Measurements from ENCODE around the gene USP12. TPM values are rescaled to one million over a fixed set of nuclear protein-coding genes. Genes with fewer than 3 reads are reported as not detected.

Gene USP12
- total and polyA plus RNA-seq, 3 donors from 2014 or later: 24.3 to 30.2 (median 26.1) TPM

DNA sequence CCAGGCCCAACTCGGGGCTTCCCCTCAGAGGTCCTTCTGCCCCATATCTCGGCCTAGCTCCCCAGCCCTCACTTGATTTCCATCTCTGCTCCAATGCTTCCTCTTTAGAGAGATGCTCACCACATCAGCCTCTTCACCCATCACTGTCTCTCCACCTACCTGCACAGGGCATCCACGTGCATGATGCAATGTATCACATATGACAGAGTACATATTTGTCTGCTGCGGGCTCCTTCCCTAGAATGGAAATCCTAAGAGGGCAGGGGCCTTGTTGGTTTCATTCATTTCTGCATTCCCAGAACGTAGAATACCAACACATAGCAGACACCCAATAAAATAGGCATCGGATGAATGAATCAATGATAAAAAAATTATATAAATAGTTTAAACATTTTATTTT lies 130.3 kb downstream of the USP12 start:
- no peak for DNase-seq
- Histone ChIP-seq H3K4me1 (no peaks in the 10 kb centered on the region), H3K36me3 (ENCODE audit: low read depth, missing control alignments) (no peaks in the 10 kb centered on the region), H3K27ac (no peak overlapping the region), H3K4me3 (no peak overlapping the region), H3K9me3 (no peaks in the 10 kb centered on the region), H3K27me3 (no peaks in the 10 kb centered on the region)
- WGBS, 2 donors: 70 to 73% methylated on average over 6 of the region's 6 CpGs
- no peak for TF ChIP-seq POLR2A (IDR thresholded peaks at IDR 0.05)
- TF ChIP-seq, protein P1, sequence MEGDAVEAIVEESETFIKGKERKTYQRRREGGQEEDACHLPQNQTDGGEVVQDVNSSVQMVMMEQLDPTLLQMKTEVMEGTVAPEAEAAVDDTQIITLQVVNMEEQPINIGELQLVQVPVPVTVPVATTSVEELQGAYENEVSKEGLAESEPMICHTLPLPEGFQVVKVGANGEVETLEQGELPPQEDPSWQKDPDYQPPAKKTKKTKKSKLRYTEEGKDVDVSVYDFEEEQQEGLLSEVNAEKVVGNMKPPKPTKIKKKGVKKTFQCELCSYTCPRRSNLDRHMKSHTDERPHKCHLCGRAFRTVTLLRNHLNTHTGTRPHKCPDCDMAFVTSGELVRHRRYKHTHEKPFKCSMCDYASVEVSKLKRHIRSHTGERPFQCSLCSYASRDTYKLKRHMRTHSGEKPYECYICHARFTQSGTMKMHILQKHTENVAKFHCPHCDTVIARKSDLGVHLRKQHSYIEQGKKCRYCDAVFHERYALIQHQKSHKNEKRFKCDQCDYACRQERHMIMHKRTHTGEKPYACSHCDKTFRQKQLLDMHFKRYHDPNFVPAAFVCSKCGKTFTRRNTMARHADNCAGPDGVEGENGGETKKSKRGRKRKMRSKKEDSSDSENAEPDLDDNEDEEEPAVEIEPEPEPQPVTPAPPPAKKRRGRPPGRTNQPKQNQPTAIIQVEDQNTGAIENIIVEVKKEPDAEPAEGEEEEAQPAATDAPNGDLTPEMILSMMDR (IDR thresholded peaks at IDR 0.05): no peak
- intact Hi-C loops (cut with DNase I; ENCODE audit: low total_unique reads): no loop called here

DNA sequence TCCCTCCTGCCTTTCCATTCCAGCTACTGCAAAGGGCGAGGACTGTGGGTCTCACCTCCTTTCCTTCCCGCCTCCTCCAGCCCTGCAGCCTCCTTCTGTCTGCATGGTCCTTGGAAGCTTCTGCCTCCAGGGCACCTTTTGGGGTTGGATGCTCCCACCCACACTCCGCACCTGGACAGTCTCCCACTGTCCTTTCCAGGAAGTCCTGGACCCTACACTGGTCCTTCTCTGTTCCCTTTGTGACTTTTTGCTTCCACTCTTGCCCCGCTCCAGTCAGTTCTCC lies 130.8 kb downstream of the USP12 start:
- TF ChIP-seq, protein P1 (IDR thresholded peaks at IDR 0.05): no peak
- no peak for TF ChIP-seq POLR2A (IDR thresholded peaks at IDR 0.05)

DNA sequence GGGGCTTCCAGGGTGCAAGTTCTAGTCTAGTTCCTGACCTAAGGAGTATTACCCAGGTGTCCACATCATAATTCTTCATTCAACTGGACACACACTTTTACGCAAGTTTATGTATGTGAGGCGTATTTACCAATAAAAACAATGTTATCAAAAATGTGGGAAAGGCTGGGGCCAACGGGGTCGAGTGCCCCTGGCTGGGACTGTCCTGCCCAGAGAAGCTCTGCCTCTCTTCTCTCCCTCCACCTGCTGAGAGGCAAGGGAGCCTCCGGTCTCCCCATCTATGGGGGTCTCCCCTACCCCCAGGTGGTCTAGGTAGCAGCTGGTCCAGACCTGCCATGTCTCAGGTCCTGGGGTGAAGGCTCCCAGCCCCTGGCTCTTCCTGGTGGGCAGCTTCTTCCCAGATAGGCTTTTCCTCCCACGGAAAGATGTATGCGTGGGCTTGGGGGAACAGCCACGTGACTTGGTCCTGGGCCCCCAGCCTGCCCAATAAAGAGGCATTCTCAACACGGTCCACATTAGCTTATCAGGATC lies 132.4 kb downstream of the USP12 start:
- Histone ChIP-seq H3K9me3 (no peaks in the 10 kb centered on the region), H3K4me3 (no peak overlapping the region), H3K27ac (no peak overlapping the region), H3K27me3 (no peaks in the 10 kb centered on the region), H3K4me1 (no peaks in the 10 kb centered on the region), H3K36me3 (ENCODE audit: low read depth, missing control alignments) (no peaks in the 10 kb centered on the region)
- TF ChIP-seq, protein P1 (IDR thresholded peaks at IDR 0.05): no peak
- no peak for TF ChIP-seq POLR2A (IDR thresholded peaks at IDR 0.05)
- no peak for DNase-seq
- intact Hi-C loops (cut with DNase I; ENCODE audit: low total_unique reads): no loop called here
- 66 to 72% methylated on average over 9 of the region's 9 CpGs for WGBS, 2 donors

More for the DNA sequence above, 130.8 kb downstream of the USP12 start:
- intact Hi-C loops (cut with DNase I; ENCODE audit: low total_unique reads): no loop called here
- no peaks in the 10 kb centered on the region for H3K9me3 ChIP-seq
- no peaks in the 10 kb centered on the region for H3K36me3 ChIP-seq (ENCODE audit: low read depth, missing control alignments)
- H3K27ac ChIP-seq: no peak overlapping the region
- H3K27me3 ChIP-seq: no peaks in the 10 kb centered on the region
- H3K4me3 ChIP-seq: no peak overlapping the region
- no peaks in the 10 kb centered on the region for H3K4me1 ChIP-seq
- no peak for DNase-seq
- 76 to 92% methylated on average over 4 of the region's 4 CpGs for WGBS, 2 donors

DNA sequence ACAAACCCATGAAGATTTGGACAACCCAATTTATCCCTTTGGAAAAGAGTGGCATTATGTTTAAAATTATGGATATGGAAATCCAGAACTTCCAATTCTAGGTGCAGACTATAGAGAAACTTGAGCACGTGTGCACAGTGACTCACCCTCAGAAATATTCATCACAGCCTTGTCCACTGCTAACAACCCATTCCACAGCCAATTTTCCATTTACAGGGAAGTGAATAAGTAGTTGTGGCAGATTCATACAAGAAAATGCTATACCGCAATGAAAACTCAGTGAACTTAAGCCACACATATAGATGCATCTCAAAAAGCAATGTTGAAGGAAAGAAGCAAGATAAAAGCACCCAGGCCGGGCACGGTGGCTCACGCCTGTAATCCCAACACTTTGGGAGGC lies 133.3 kb downstream of the USP12 start:
- no peak for DNase-seq
- H3K4me3 ChIP-seq: no peak overlapping the region
- H3K4me1 ChIP-seq: no peaks in the 10 kb centered on the region
- intact Hi-C loops (cut with DNase I; ENCODE audit: low total_unique reads): no loop called here
- no peaks in the 10 kb centered on the region for H3K27me3 ChIP-seq
- H3K36me3 ChIP-seq (ENCODE audit: low read depth, missing control alignments): no peaks in the 10 kb centered on the region
- no peaks in the 10 kb centered on the region for H3K9me3 ChIP-seq
- TF ChIP-seq, protein P1 (IDR thresholded peaks at IDR 0.05): no peak
- TF ChIP-seq POLR2A (IDR thresholded peaks at IDR 0.05): no peak
- H3K27ac ChIP-seq: no peak overlapping the region
- 86 to 88% methylated on average over 5 of the region's 5 CpGs for WGBS, 2 donors

DNA sequence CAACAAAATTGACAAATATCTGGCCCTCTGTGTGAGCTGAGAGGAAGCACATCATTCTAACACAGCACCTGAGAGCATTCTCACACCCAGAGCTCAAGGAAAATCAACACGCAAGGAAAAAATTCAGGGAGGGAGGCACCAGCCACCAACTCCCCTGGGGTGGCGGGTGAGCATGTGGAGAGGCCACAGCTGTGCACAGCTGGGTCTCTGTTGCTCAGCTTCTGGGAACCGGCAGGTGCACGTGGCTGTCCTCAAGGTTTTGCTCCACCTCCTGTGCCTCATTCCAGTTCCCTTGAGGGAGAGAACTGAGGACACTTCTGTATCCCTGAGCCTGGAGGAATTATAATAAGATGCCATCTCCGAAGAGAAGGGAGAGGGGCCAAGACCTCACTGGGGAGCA lies 134.0 kb downstream of the USP12 start:
- Histone ChIP-seq H3K9me3 (no peaks in the 10 kb centered on the region), H3K36me3 (ENCODE audit: low read depth, missing control alignments) (no peaks in the 10 kb centered on the region), H3K27ac (no peak overlapping the region), H3K4me3 (no peak overlapping the region), H3K27me3 (no peaks in the 10 kb centered on the region), H3K4me1 (no peaks in the 10 kb centered on the region)
- TF ChIP-seq, protein P1 (IDR thresholded peaks at IDR 0.05): no peak
- no peak for TF ChIP-seq POLR2A (IDR thresholded peaks at IDR 0.05)
- intact Hi-C loops (cut with DNase I; ENCODE audit: low total_unique reads): no loop called here
- 56 to 68% methylated on average over 5 of the region's 5 CpGs for WGBS, 2 donors
- no peak for DNase-seq
